A673 (cell line): ENCODE data around the gene ASB18. TPM values are rescaled to one million over a fixed set of nuclear protein-coding genes. Genes with fewer than 3 reads are reported as not detected.

Source experiments
- BruUV-seq: library from RNA; stranded (reverse); fragments of 400-500 nt; replicated peaks from 2 replicates; lab custom pipeline; 2021; lab: Mats Ljungman, UMichigan
- CTCF ChIA-PET: fragments of 300-600 bp; sonication (Branson Sonifier 250); formaldehyde crosslinking; loops from one replicate; lab custom pipeline; 2022; ENCODE audit warnings: antibody characterized with exemption; lab: Charles Lee
- POLR2A ChIA-PET: fragments of 300-600 bp; sonication (Branson Sonifier 250); formaldehyde crosslinking; loops from one replicate; lab custom pipeline; 2022; ENCODE audit warnings: antibody characterized with exemption; ENCODE audit not compliant: low non-redundant PET; lab: Charles Lee
- DNase-seq: peaks from one replicate; pipeline ENCODE4 v3.0.0-alpha.2; 2015; ENCODE audit warnings: low spot score
- H3K27ac ChIP-seq: fragments of 200-600 bp; sonication (generic); 2 replicates; pipeline ENCODE4 v1.5.1; 2016; ENCODE audit warnings: mixed run types, low read depth, mild to moderate bottlenecking, mixed read lengths, antibody characterized with exemption, low read length; ENCODE audit not compliant: poor library complexity, severe bottlenecking
- H3K27me3 ChIP-seq: fragments of 200-600 bp; sonication (generic); replicated peaks from 2 replicates; pipeline ENCODE4 v1.6.1; 2017; ENCODE audit warnings: mixed run types, low read depth, mild to moderate bottlenecking, mixed read lengths, antibody characterized with exemption, low read length; ENCODE audit not compliant: insufficient read depth, poor library complexity
- H3K36me3 ChIP-seq: fragments of 200-600 bp; sonication (generic); 2 replicates; pipeline ENCODE4 v1.6.1; 2016; ENCODE audit warnings: mixed run types, mild to moderate bottlenecking, mixed read lengths, antibody characterized with exemption, low read length; ENCODE audit not compliant: insufficient read depth, poor library complexity, severe bottlenecking
- H3K4me1 ChIP-seq: fragments of 200-600 bp; sonication (generic); 2 replicates; pipeline ENCODE4 v1.6.1; 2017; ENCODE audit warnings: mixed run types, mild to moderate bottlenecking, mixed read lengths, antibody characterized with exemption, low read length; ENCODE audit not compliant: insufficient read depth, poor library complexity, severe bottlenecking
- H3K4me3 ChIP-seq: fragments of 200-600 bp; sonication (generic); 2 replicates; pipeline ENCODE4 v1.5.1; 2016; ENCODE audit warnings: low read depth, mixed run types, mild to moderate bottlenecking, mixed read lengths, low read length; ENCODE audit not compliant: poor library complexity, severe bottlenecking
- H3K9me3 ChIP-seq: fragments of 200-600 bp; sonication (generic); 2 replicates; pipeline ENCODE4 v1.6.1; 2016; ENCODE audit warnings: mixed run types, low read depth, mild to moderate bottlenecking, mixed read lengths, antibody characterized with exemption, low read length; ENCODE audit not compliant: poor library complexity, severe bottlenecking
- CTCF ChIP-seq: fragments of 300-800, 200-600 bp; sonication (generic); conservative IDR thresholded peaks from 2 replicates; pipeline ENCODE4 v1.5.1; 2017; ENCODE audit warnings: low read depth, mild to moderate bottlenecking, antibody characterized with exemption, low read length, moderate library complexity, mixed read lengths
- EZH2 ChIP-seq: fragments of 200-600 bp; sonication (generic); IDR thresholded peaks from 2 replicates; pipeline ENCODE4 v1.6.1; 2017; ENCODE audit warnings: borderline replicate concordance, low read depth, mild to moderate bottlenecking, mixed read lengths, antibody characterized with exemption, low read length; ENCODE audit not compliant: poor library complexity, severe bottlenecking
- intact Hi-C: fragments of 100-400 bp; cut with micrococcal nuclease; formaldehyde crosslinking; loops from one replicate; pipeline ENCODE4 v1.10.0; 2022; ENCODE audit not compliant: unreplicated experiment
- total RNA-seq: library from RNA; stranded (reverse); gene quantifications from 2 replicates; pipeline ENCODE4 v1.2.3, GENCODE V29; 2021

ASB18 gene
- total RNA-seq, 1 experiment from 2014 or later = not detected

GRCh38 chr2:236250286-236250685 is 13.9 kb downstream of the ASB18 start:
- CTCF ChIA-PET = no interaction called here

GRCh38 chr2:236249066-236249465 is 15.1 kb downstream of the ASB18 start:
- no peak overlapping the region for H3K27ac ChIP-seq
- no peak overlapping the region for H3K4me3 ChIP-seq
- CTCF ChIA-PET = no interaction called here
- BruUV-seq = no TSS peak
- intact Hi-C loops = no loop called here
- POLR2A ChIA-PET = no interaction called here
- no peaks in the 10 kb centered on the region for H3K4me1 ChIP-seq
- TF ChIP-seq EZH2 = no peak
- no peak for TF ChIP-seq CTCF
- peaks cover 71% of the 10 kb centered on the region for H3K27me3 ChIP-seq
- no peak for DNase-seq
- no peaks in the 10 kb centered on the region for H3K9me3 ChIP-seq
- no peaks in the 10 kb centered on the region for H3K36me3 ChIP-seq

More at GRCh38 chr2:236250286-236250685, 13.9 kb downstream of the ASB18 start:
- DNase-seq = no peak
- intact Hi-C loops = no loop called here
- H3K36me3 ChIP-seq = no peaks in the 10 kb centered on the region
- TF ChIP-seq EZH2 (no peak), CTCF (no peak)
- POLR2A ChIA-PET = no interaction called here
- H3K27ac ChIP-seq = no peak overlapping the region
- peaks cover 62% of the 10 kb centered on the region for H3K27me3 ChIP-seq
- no peaks in the 10 kb centered on the region for H3K4me1 ChIP-seq
- H3K4me3 ChIP-seq = no peak overlapping the region
- no TSS peak for BruUV-seq
- H3K9me3 ChIP-seq = no peaks in the 10 kb centered on the region

GRCh38 chr2:236246711-236247246 is 17.4 kb downstream of the ASB18 start:
- no peaks in the 10 kb centered on the region for H3K9me3 ChIP-seq
- H3K4me1 ChIP-seq = no peaks in the 10 kb centered on the region
- no peaks in the 10 kb centered on the region for H3K36me3 ChIP-seq
- H3K27ac ChIP-seq = no peak overlapping the region
- no peak for DNase-seq
- H3K27me3 ChIP-seq = peaks cover 78% of the 10 kb centered on the region
- no peak overlapping the region for H3K4me3 ChIP-seq
- ChIA-PET POLR2A (no interaction called here), CTCF (interaction anchor here (0.6 kb wide), 1 partner anchor 476 kb away, joined by 3 read pairs; no protein-coding TSS in a partner anchor)
- BruUV-seq = no TSS peak
- intact Hi-C loops = no loop called here
- TF ChIP-seq EZH2 (no peak), CTCF (no peak)
